ENCODE measurements around the gene TUBB2B. TPM values are rescaled to one million over a fixed set of nuclear protein-coding genes. Genes with fewer than 3 reads are reported as not detected.

Gene TUBB2B
- total and polyA plus RNA-seq, 9 of the 15 experiments (the other 6 are each of a cell fraction or from before 2014, with no cell fraction given) = 0.11 to 9.7 (median 4.6) TPM

DNA sequence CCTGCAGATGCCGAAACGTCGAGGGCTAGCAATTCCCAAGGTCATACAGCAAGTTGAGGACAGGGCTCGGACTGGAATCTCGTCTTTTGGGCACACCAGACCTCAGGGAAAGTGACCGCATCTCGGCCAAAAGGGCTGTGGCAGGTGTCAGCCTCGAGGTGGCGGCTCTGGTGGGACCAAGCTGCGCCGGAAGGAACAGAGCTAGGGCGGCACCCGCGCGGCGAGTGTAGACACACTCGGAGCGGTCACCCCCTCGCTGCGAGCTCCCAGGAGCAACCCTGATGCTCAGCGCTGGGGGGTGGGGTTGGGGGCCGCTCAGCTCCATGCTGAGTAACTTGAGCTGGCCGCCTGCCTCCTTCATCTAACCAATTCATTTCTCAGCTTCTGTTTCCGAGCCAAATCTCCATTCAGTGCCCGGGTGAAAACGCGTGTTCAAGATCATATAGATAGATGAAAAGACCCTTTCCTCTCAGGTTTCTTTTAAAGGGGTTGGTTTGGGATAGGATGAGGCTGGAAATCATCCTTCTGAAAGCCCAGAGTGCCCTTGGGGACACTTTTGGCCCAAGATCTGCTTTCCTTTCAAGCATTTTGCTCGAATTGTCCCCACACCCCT, 2.2 kb upstream of the TUBB2B start (continued):
- TF ChIP-seq, protein P1, sequence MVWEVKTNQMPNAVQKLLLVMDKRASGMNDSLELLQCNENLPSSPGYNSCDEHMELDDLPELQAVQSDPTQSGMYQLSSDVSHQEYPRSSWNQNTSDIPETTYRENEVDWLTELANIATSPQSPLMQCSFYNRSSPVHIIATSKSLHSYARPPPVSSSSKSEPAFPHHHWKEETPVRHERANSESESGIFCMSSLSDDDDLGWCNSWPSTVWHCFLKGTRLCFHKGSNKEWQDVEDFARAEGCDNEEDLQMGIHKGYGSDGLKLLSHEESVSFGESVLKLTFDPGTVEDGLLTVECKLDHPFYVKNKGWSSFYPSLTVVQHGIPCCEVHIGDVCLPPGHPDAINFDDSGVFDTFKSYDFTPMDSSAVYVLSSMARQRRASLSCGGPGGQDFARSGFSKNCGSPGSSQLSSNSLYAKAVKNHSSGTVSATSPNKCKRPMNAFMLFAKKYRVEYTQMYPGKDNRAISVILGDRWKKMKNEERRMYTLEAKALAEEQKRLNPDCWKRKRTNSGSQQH (CRISPR knock-in tag; IDR thresholded peaks at IDR 0.05) = no peak
- TF ChIP-seq PML (IDR thresholded peaks at IDR 0.05; ENCODE audit: low read length) = no peak
- peak; percentile 63 for TF ChIP-seq ZNF431 (CRISPR knock-in tag; IDR thresholded peaks at IDR 0.05)
- TF ChIP-seq POLR2G (IDR thresholded peaks at IDR 0.05; ENCODE audit: low read depth, low read length) = 0 out of 2 replicates have a peak, but pooled peaks have one; percentile 15
- TF ChIP-seq RFX5 (IDR thresholded peaks at IDR 0.05; ENCODE audit: low read depth, low read length) = no peak
- TF ChIP-seq, protein P2, sequence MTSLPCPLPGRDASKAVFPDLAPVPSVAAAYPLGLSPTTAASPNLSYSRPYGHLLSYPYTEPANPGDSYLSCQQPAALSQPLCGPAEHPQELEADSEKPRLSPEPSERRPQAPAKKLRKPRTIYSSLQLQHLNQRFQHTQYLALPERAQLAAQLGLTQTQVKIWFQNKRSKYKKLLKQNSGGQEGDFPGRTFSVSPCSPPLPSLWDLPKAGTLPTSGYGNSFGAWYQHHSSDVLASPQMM (CRISPR knock-in tag; IDR thresholded peaks at IDR 0.05) = no peak
- TF ChIP-seq ZNF668 (CRISPR knock-in tag; IDR thresholded peaks at IDR 0.05) = no peak
- peak; percentile 75 to 81 for TF ChIP-seq NRF1 (conservative IDR thresholded peaks at IDR 0.05 in 1 of 2, IDR thresholded peaks at IDR 0.05 in 1 of 2)
- TF ChIP-seq, protein P3, sequence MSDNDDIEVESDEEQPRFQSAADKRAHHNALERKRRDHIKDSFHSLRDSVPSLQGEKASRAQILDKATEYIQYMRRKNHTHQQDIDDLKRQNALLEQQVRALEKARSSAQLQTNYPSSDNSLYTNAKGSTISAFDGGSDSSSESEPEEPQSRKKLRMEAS (CRISPR knock-in tag; IDR thresholded peaks at IDR 0.05) = peak; percentile 92
- TF ChIP-seq CBFA2T2 (conservative IDR thresholded peaks at IDR 0.05) = no peak
- TF ChIP-seq, protein P4, sequence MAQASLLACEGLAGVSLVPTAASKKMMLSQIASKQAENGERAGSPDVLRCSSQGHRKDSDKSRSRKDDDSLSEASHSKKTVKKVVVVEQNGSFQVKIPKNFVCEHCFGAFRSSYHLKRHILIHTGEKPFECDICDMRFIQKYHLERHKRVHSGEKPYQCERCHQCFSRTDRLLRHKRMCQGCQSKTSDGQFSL (CRISPR knock-in tag; IDR thresholded peaks at IDR 0.05) = peak; percentile 70
- TF ChIP-seq, protein P4 (tag; IDR thresholded peaks at IDR 0.05) = no peak
- TF ChIP-seq, protein P5, sequence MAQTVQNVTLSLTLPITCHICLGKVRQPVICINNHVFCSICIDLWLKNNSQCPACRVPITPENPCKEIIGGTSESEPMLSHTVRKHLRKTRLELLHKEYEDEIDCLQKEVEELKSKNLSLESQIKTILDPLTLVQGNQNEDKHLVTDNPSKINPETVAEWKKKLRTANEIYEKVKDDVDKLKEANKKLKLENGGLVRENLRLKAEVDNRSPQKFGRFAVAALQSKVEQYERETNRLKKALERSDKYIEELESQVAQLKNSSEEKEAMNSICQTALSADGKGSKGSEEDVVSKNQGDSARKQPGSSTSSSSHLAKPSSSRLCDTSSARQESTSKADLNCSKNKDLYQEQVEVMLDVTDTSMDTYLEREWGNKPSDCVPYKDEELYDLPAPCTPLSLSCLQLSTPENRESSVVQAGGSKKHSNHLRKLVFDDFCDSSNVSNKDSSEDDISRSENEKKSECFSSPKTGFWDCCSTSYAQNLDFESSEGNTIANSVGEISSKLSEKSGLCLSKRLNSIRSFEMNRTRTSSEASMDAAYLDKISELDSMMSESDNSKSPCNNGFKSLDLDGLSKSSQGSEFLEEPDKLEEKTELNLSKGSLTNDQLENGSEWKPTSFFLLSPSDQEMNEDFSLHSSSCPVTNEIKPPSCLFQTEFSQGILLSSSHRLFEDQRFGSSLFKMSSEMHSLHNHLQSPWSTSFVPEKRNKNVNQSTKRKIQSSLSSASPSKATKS (CRISPR knock-in tag; IDR thresholded peaks at IDR 0.05) = no peak
- no peak for TF ChIP-seq ZNF589 (CRISPR knock-in tag; IDR thresholded peaks at IDR 0.05; ENCODE audit: low read depth)
- no peak for TF ChIP-seq SMAD2 (IDR thresholded peaks at IDR 0.05; ENCODE audit: low read depth, low read length)
- peak; percentile 45; the same call in 1 of the 2 replicates for TF ChIP-seq NFIC (IDR thresholded peaks at IDR 0.05)
- no peak for TF ChIP-seq SNIP1 (IDR thresholded peaks at IDR 0.05; ENCODE audit: low read depth)
- TF ChIP-seq PCBP2 (IDR thresholded peaks at IDR 0.05; ENCODE audit: low read depth, low read length, poor library complexity, severe bottlenecking) = no peak
- no peak for TF ChIP-seq ZNF79 (CRISPR knock-in tag; IDR thresholded peaks at IDR 0.05; ENCODE audit: low read depth)
- no peak for TF ChIP-seq TOE1 (IDR thresholded peaks at IDR 0.05; ENCODE audit: borderline replicate concordance)
- TF ChIP-seq TOE1 (CRISPR knock-in tag; IDR thresholded peaks at IDR 0.05; ENCODE audit: borderline replicate concordance, low read depth) = no peak
- peak; percentile 18 for TF ChIP-seq KDM5B (IDR thresholded peaks at IDR 0.05; ENCODE audit: insufficient replicate concordance, low read depth, low read length)
